ENCODE results near the gene BSND.
"Not testable (repeated sequence)": the region's sequence is repeated elsewhere in the genome, so short reads cannot be mapped to it uniquely, and the experiment has no call there.

BSND gene

GRCh38 chr1:55021942-55022546, 23.3 kb downstream of the BSND start:
- peak; percentile 41 for DNase-seq (ENCODE audit: low read depth)

GRCh38 chr1:55024163-55024562, 25.4 kb downstream of the BSND start:
- not testable (repeated sequence) for DNase-seq (ENCODE audit: low read depth)

- DNase-seq (ENCODE audit: low read depth) = not testable (repeated sequence)
Observed at GRCh38 chr1:55026682-55027081, 27.9 kb downstream of the BSND start.

- DNase-seq (ENCODE audit: low read depth) = not testable (repeated sequence)
Observed at GRCh38 chr1:55031098-55031497, 32.4 kb downstream of the BSND start.

GRCh38 chr1:55033265-55033614, 34.5 kb downstream of the BSND start:
- DNase-seq (ENCODE audit: low read depth) = no peak

- no peak for DNase-seq (ENCODE audit: low read depth)
Observed at GRCh38 chr1:55034476-55035133, 35.9 kb downstream of the BSND start.

GRCh38 chr1:55035904-55036303, 37.2 kb downstream of the BSND start:
- no peak for DNase-seq (ENCODE audit: low read depth)

GRCh38 chr1:55037733-55038551, 39.2 kb downstream of the BSND start:
- no peak for DNase-seq (ENCODE audit: low read depth)

GRCh38 chr1:55038552-55038838, 39.8 kb downstream of the BSND start:
- DNase-seq (ENCODE audit: low read depth) = no peak

GRCh38 chr1:55038974-55039341, 40.2 kb downstream of the BSND start:
- DNase-seq (ENCODE audit: low read depth) = no peak

GRCh38 chr1:55039342-55040082, 40.8 kb downstream of the BSND start, which contains the start of gene PCSK9:
Gene PCSK9, plus strand, starts transcription at chr1:55039548. Its CDS starts 290 bp downstream, at chr1:55039838.
- DNase-seq (ENCODE audit: low read depth) = no peak

- DNase-seq (ENCODE audit: low read depth) = no peak
Observed at GRCh38 chr1:55040083-55040932, 41.6 kb downstream of the BSND start.

- DNase-seq (ENCODE audit: low read depth) = no peak
Observed at GRCh38 chr1:55040933-55041494, 42.3 kb downstream of the BSND start.

- no peak for DNase-seq (ENCODE audit: low read depth)
Observed at GRCh38 chr1:55041613-55042012, 42.9 kb downstream of the BSND start.

- DNase-seq (ENCODE audit: low read depth) = no peak
Observed at GRCh38 chr1:55043011-55043410, 44.3 kb downstream of the BSND start.

GRCh38 chr1:55043726-55044125, 45.0 kb downstream of the BSND start:
- no peak for DNase-seq (ENCODE audit: low read depth)

- DNase-seq (ENCODE audit: low read depth) = no peak
Observed at GRCh38 chr1:55044617-55045397, 46.1 kb downstream of the BSND start.

GRCh38 chr1:55045430-55045829, 46.7 kb downstream of the BSND start:
- DNase-seq (ENCODE audit: low read depth) = no peak

GRCh38 chr1:55046871-55047270, 48.1 kb downstream of the BSND start:
- DNase-seq (ENCODE audit: low read depth) = no peak

- DNase-seq (ENCODE audit: low read depth) = no peak
Observed at GRCh38 chr1:55047611-55048010, 48.9 kb downstream of the BSND start.

Measured in stimulated activated CD8-positive, alpha-beta memory T cell treated with anti-CD3 and anti-CD28 coated beads, Interleukin-15, amount 100 ng/mL, for 24 hours (primary cell).